Panc1 (cell line): Measurements from ENCODE around the gene PACSIN1.

Experiments used
- CTCF ChIP-seq: fragments of 450-650 bp; IDR thresholded peaks from 2 replicates; pipeline ENCODE4 v1.5.1; 2017; ENCODE audit warnings: mild to moderate bottlenecking
- TCF7L2 ChIP-seq: IDR thresholded peaks from 2 replicates; pipeline ENCODE4 v1.6.1; 2011; ENCODE audit warnings: mild to moderate bottlenecking, low read depth, low read length, inconsistent platforms

- no peak for TF ChIP-seq CTCF
- TF ChIP-seq TCF7L2 = no peak
Observed at GRCh38 chr6:34566830-34567546, 101.1 kb downstream of the PACSIN1 start.
